Heart right ventricle (tissue), 16 donors: ENCODE measurements around the gene JMJD6. TPM values are rescaled to one million over a fixed set of nuclear protein-coding genes. Genes with fewer than 3 reads are reported as not detected.
"Not testable (repeated sequence)": the region's sequence is repeated elsewhere in the genome, so short reads cannot be mapped to it uniquely, and the experiment has no call there.

Experiments used
- ATAC-seq, 8 donors: fragments of 200-7000 bp; cut with Tn5 transposase; one replicate each; pipeline ENCODE4 v1.9.1; 2020; ENCODE audit warnings: mild to moderate bottlenecking in 8 of 8, moderate library complexity in 8 of 8, moderate number of reproducible peaks in 1 of 8
- DNase-seq, 2 donors: peaks; one replicate each; pipeline ENCODE4 v3.0.0-alpha.2; 2020
- H3K27ac ChIP-seq, 10 donors: fragments of 200-600 bp; sonication (generic) in 2 of 10; one replicate each; pipeline versions ENCODE4 v1.5.0 to v1.8.0; 2020 to 2022; ENCODE audit warnings: mild to moderate bottlenecking in 3 of 10
- H3K27me3 ChIP-seq, 7 donors: fragments of 200-600 bp; one replicate each; pipeline ENCODE4 v1.8.0; 2021 to 2022; ENCODE audit warnings: mild to moderate bottlenecking in 2 of 7
- H3K36me3 ChIP-seq, 9 donors: fragments of 200-600 bp; sonication (generic) in 1 of 9; one replicate each; pipeline versions ENCODE4 v1.5.0 to v1.8.0; 2020 to 2022; ENCODE audit warnings: mild to moderate bottlenecking in 2 of 9
- H3K4me1 ChIP-seq, 9 donors: fragments of 200-600 bp; sonication (generic) in 1 of 9; one replicate each; pipeline versions ENCODE4 v1.5.0 to v1.8.0; 2020 to 2022; ENCODE audit warnings: mild to moderate bottlenecking in 4 of 9
- H3K4me3 ChIP-seq, 10 donors: fragments of 200-600 bp; sonication (generic) in 2 of 10; one replicate each; pipeline versions ENCODE4 v1.5.0 to v1.8.0; 2020 to 2022; ENCODE audit warnings: mild to moderate bottlenecking in 7 of 10, moderate library complexity in 2 of 10
- H3K9me3 ChIP-seq, 11 donors: fragments of 200-600 bp in 10 of 11; sonication (generic) in 2 of 11; one replicate each; pipeline versions ENCODE4 v1.5.0 to v1.8.0; 2013 to 2022; ENCODE audit warnings: mild to moderate bottlenecking in 2 of 11, control low read depth in 1 of 11, moderate library complexity in 1 of 11
- WGBS, 2 donors: extraction: QIAGEN DNeasy Blood & Tissue Kit; methylation state at CpG; one replicate each; pipeline ENCODE4 v1.1.7; 2013; ENCODE audit warnings: inconsistent platforms in 1 of 2; 5-methylcytosine and 5-hydroxymethylcytosine counted together
- intact Hi-C, 10 donors: fragments of 100-400 bp; cut with DNase I; formaldehyde crosslinking; loops; one replicate each; pipeline versions ENCODE4 v1.11.1 to v1.14.2; 2022
- polyA plus RNA-seq, 2 donors: library from polyadenylated mRNA; stranded (reverse); fragments of 200-250 nt; gene quantifications; one replicate each; pipeline ENCODE4 v1.2.3, GENCODE V29; 2013
- total RNA-seq, 10 donors: library from RNA; stranded (reverse); fragmentation: NEBNext Ultra II Directional in 3 of 10; extraction: Animal tissue kit (Norgen Biotek cat#: 25700) in 3 of 10; gene quantifications; one replicate each; pipeline versions ENCODE4 v1.2.1 to v1.2.4, GENCODE V29; 2021 to 2023
- TF ChIP-seq, protein P1 (sequence below), 9 donors: fragments of 200-600 bp; sonication (generic) in 2 of 9; IDR thresholded peaks; one replicate each; pipeline versions ENCODE4 v1.5.0 to v1.8.0; 2021 to 2022; ENCODE audit warnings: antibody characterized with exemption in 9 of 9, mild to moderate bottlenecking in 5 of 9, moderate library complexity in 1 of 9
- donor health status: Arrhythmogenic right ventricular cardiomyopathy.
- donor health status: ischemic (EF 13 %, LVEDD 7.1; RV severe dilation, severe dysfunction).
- donor health status: healthy with polysubstance abuse.
- donor health status: DM: no; HTN: yes; CAD: no.
- donor health status: DM: no; HTN: no; CAD: no.
- donor health status: ischemic (EF 25% LVEDD 6.9; RV normal size, moderate dysfunction).
- donor health status: ischemic (EF 25% LVEDD 5.7; RV mildly dilated, moderate dysfunction).
- donor health status: healthy.
- donor health status: DM: yes; HTN: yes; CAD: no.
- donor health status: Ischemic cardiomyopathy.
- donor health status: ischemic (EF 35%, LVEDD 5.7; RV mildly dilated, moderate dysfunction).
- donor health status: nonischemic (EF 11% LVEDD 7.7; RV severe dilation, severe dysfunction).
- donor health status: DM: yes; HTN: yes; CAD: no.
- donor health status: PGD.
- donor health status: ischemic (EF 29% LVEDD 5.4; RV normal size, mild dysfunction).
- donor health status: nonischemic (EF 23%, LVEDD 6.1; RV moderate dilation, normal function).

Gene JMJD6
- total and polyA plus RNA-seq, 12 donors: 34.6 to 79.3 (median 43.2) TPM

DNA sequence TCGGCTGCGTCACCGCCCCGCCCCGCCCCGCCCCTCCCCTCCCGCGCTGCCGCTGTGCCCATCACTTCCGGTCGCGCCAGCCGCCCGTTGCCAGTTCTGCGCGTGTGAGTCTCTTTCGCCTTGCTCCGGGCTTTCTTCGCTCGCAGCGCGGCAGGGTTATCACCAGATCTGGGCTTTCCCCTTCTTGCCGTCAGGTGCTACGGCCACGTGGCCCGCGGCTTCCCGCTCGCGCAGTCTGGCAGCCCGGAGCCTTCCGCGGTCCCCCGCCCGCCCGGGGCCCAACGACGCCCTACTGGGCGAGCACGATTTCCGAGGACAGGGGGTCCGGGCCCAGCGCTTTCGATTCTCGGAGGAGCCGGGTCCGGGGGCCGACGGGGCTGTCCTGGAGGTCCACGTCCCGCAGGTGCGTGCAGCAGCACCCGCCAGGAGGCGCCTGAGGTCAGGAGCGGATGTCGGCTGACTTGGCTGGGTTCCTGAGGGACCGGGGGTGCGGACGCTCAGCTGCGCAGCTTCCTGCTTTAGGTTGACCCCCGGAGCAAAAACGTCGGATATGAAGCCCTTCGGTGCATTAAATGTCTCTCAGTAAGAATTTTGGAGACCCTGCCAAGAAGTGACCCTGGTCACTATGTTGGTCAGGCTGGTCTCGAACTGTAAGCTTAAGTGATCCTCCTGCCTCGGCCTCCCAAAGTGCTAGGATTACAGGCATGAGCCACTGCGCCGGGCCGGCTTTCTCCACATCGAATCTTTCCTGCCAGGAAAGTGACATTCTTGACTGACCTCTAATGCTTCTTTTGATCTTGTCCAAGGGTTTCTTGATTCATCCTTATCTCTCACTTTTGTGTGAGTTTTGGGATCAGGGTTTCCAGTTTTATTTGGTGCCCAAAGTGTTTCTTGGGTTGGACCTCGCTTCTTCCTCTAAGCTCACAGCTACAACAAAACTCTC is 641 bp upstream of the JMJD6 start, which contains the start of gene METTL23:
Gene METTL23 (plus strand): TSS at position 64 of the 943 bp plus-strand sequence. CDS start 2,872 bp downstream, outside the sequence.
- H3K27me3 ChIP-seq: no peaks in the 10 kb centered on the region
- peak within 1 kb of the TSS; percentile 72 to 100 (median 88) for H3K4me3 ChIP-seq
- intact Hi-C loops: loop anchor here in 2 of 10 donors (10.0 kb wide), 2 partner anchors 52 to 182 kb away; partner anchors contain the start of gene PRCD (in 1 of the 2)
- H3K4me1 ChIP-seq: peaks cover 13 to 78% (median 60%) of the 10 kb centered on the region in 9 donors
- TF ChIP-seq, protein P1, sequence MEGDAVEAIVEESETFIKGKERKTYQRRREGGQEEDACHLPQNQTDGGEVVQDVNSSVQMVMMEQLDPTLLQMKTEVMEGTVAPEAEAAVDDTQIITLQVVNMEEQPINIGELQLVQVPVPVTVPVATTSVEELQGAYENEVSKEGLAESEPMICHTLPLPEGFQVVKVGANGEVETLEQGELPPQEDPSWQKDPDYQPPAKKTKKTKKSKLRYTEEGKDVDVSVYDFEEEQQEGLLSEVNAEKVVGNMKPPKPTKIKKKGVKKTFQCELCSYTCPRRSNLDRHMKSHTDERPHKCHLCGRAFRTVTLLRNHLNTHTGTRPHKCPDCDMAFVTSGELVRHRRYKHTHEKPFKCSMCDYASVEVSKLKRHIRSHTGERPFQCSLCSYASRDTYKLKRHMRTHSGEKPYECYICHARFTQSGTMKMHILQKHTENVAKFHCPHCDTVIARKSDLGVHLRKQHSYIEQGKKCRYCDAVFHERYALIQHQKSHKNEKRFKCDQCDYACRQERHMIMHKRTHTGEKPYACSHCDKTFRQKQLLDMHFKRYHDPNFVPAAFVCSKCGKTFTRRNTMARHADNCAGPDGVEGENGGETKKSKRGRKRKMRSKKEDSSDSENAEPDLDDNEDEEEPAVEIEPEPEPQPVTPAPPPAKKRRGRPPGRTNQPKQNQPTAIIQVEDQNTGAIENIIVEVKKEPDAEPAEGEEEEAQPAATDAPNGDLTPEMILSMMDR (IDR thresholded peaks at IDR 0.05): peak; percentile 28 to 92 (median 69)
- 2% methylated on average over 70 to 71 of the region's 71 CpGs for WGBS, 2 donors
- peak; percentile 60 to 78 (median 68) for ATAC-seq
- H3K27ac ChIP-seq: peak within 1 kb of the TSS; percentile 96 to 100 (median 99)
- H3K36me3 ChIP-seq: peaks cover 0 to 62% (median 28%) of the 10 kb centered on the region in 9 donors
- peak; percentile 88 to 90 for DNase-seq
- no peaks in the 10 kb centered on the region for H3K9me3 ChIP-seq

DNA sequence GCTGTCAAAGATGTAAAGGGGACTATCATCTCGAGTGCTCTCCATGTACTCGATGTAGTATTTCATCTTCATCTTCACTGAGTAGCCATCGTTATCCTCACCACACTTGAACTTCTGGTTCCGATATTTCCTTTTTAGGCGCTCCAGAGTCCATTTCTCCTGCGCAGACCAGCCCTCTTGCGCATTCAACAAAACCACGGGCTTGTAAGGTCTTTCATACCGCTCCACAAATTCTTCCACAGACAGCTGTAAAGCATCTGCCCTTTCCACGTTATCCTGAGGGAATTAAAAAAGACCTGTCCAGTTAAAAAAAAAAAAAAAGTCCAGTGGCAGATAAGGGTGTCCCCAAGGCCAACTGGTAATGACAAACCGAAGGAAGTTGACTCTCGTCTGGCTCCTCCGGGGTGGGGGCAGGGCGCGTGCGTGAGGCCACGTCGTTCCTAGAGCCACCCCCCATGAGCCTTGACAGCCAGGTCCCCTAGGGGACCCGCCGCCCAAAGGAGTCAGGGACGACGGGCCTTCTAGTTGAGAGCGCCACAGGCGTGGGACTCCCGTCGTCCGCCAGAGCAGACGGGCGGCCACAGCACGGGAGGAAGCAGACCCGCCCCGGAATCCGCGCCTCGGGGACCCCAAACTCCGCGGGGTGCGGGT is 701 bp downstream of the JMJD6 start:
- peak overlapping the region; percentile 96 to 100 (median 99) for H3K27ac ChIP-seq

DNA sequence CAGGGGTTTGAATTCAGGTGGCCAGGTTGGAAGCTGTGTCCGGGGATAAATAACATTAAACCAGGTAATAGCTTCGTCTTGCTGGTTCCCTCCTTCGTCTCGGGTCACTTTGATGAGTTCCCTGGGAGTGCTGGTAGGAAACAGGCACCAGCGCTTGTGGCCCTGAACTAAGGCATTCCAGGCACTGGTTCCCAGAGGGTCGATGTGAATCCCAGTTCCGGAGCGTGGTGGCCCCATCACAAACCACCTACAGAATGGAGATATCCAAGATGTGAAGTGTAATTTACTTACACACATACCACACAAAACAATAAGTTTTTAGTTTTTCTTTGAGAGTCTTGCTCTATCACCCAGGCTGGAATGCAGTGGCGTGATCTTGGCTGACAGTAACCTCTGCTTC is 2.6 kb downstream of the JMJD6 start:
- TF ChIP-seq, protein P1 (IDR thresholded peaks at IDR 0.05): no peak
- ATAC-seq (no peak), DNase-seq (no peak)
- Histone ChIP-seq H3K27me3 (no peaks in the 10 kb centered on the region), H3K4me3 (peak overlapping the region in 2 of 10 donors; percentile 87 to 96), H3K27ac (no peak overlapping the region), H3K4me1 (peaks cover 13 to 71% (median 60%) of the 10 kb centered on the region in 9 donors), H3K9me3 (no peaks in the 10 kb centered on the region), H3K36me3 (peaks cover 0 to 67% (median 58%) of the 10 kb centered on the region in 9 donors)
- WGBS, 2 donors: 93 to 97% methylated on average over 9 of the region's 9 CpGs
- intact Hi-C loops: loop anchor here in 2 of 10 donors (10.0 kb wide), 2 partner anchors 49 to 179 kb away; partner anchors contain the start of gene PRCD (in 1 of the 2)

More for the DNA sequence above, 701 bp downstream of the JMJD6 start:
- H3K9me3 ChIP-seq: no peaks in the 10 kb centered on the region
- H3K27me3 ChIP-seq: no peaks in the 10 kb centered on the region
- H3K4me3 ChIP-seq: peak overlapping the region; percentile 72 to 100 (median 88)
- peaks cover 0 to 63% (median 42%) of the 10 kb centered on the region in 9 donors for H3K36me3 ChIP-seq
- peaks cover 13 to 80% (median 70%) of the 10 kb centered on the region in 9 donors for H3K4me1 ChIP-seq
- TF ChIP-seq, protein P1 (IDR thresholded peaks at IDR 0.05): no peak
- DNase-seq (peak; percentile 80 to 85), ATAC-seq (peak; percentile 42 to 67 (median 58))
- intact Hi-C loops: loop anchor here in 2 of 10 donors (10.0 kb wide), 2 partner anchors 51 to 181 kb away; partner anchors contain the start of gene PRCD (in 1 of the 2)
- 1 to 2% methylated on average over 38 of the region's 38 CpGs for WGBS, 2 donors

DNA sequence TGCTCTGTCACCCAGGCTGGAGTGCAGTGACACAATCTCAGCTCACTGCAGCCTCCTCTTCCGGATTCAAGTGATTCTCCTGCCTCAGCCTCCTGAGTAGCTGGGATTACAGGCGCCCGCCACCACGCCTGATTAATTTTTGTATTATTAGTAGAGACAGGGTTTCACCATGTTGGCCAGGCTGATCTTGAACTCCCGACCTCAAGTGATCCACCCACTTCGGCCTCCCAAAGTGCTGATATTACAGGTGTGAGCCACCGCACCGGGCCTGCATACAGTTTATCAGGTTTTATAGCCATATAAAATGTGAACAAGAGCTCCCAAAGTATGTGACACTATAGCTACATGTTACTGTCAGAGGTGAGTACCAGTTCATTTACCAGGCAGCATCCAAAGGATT is 3.4 kb downstream of the JMJD6 start:
- H3K4me3 ChIP-seq, ATAC-seq, H3K9me3 ChIP-seq, H3K27me3 ChIP-seq, H3K27ac ChIP-seq, DNase-seq: not testable (repeated sequence)
- WGBS, 2 donors: 92 to 97% methylated on average over 8 of the region's 8 CpGs
- intact Hi-C loops: loop anchor here in 2 of 10 donors (10.0 kb wide), 2 partner anchors 48 to 178 kb away; partner anchors contain the start of gene PRCD (in 1 of the 2)
- H3K4me1 ChIP-seq: peaks cover 13 to 63% (median 56%) of the 10 kb centered on the region in 9 donors
- peaks cover 0 to 75% (median 66%) of the 10 kb centered on the region in 9 donors for H3K36me3 ChIP-seq
